Measurements from ENCODE around the gene RAB1B. TPM values are rescaled to one million over a fixed set of nuclear protein-coding genes. Genes with fewer than 3 reads are reported as not detected.

The RAB1B gene
- 147 and 156 TPM in 2 replicates for total RNA-seq

DNA sequence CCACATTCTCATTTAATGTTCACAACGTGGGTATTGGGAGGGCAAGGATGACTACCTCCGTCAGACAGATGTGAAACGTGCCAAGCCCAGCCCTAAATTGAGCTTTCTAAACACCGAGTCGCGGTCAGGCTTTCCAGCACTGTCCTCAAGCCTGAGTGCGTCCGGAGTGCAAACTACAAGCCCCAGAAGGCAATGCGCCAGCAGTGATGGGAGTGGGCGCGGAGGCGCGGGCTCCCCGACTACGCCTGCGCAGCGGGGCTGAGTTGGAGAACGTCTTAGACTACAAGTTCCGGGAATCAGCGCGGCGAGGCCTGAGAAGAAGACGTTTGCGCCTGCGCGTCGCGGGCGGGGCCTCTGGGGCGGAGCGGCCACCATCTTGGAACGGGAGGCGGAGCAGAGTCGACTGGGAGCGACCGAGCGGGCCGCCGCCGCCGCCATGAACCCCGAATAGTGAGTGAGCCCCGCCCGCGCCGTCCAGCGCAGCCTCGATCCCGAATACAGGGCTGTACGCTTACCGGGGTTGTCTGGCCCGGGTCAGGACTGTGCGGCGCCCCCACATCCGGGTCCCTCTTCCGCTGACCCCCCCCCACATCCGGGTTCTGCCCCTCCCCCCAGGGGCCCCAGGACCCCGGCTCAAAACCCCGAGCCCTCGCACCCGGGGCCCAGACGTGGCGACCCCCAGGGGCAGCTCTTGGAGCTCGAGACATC lies at the start of gene RAB1B:
Gene RAB1B (plus strand): TSS at position 396 of the 708 bp plus-strand sequence. CDS start 41 bp downstream, at position 437.

DNA sequence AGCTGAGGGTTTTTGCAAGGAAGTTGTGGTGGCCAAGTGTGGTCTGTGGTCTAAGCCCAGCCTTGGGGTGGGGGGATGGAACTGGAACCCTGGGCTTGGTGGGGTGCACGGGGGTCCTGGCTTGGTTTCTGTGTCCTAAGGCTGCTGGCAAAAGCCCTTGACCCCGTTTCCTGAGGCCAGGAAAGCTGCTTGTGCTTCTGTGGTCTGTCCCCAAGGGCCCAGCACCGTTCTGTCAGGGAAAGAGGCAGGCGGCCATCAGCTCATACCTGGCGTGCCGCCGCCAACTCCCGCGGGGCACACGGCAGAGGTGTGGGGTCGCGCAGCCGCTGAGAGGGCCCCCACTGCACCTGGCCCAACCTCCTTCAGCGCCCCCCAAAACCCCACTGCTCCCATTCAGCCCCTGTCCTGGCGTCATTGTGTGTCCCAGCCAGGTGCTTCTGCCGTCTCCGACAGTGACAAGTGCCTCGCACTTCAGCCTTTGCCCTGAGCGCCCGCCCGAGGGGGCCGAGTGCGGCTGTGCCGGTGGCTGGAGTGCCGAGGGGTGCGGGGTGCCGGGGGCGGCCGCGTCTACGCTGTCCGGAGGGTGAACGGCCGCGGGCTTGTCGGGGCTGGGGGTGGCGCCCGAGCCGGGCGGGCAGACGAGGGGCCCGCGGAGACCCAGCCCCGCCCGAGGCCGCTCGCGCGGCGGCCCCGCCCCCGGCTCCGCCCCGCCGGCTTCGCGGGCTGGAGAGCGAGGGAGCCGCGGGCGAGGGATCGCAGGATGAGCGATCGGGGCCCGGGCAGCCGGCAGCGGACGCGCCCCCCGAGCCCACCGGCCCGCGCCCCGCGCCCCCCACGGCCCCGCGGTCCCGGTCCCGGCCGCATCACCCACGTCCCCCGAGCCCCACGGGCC lies 9.3 kb downstream of the RAB1B start, which contains the start of gene CNIH2:
Gene CNIH2 (plus strand): TSS at position 705 of the 892 bp plus-strand sequence. CDS start 282 bp downstream, outside the sequence.

DNA sequence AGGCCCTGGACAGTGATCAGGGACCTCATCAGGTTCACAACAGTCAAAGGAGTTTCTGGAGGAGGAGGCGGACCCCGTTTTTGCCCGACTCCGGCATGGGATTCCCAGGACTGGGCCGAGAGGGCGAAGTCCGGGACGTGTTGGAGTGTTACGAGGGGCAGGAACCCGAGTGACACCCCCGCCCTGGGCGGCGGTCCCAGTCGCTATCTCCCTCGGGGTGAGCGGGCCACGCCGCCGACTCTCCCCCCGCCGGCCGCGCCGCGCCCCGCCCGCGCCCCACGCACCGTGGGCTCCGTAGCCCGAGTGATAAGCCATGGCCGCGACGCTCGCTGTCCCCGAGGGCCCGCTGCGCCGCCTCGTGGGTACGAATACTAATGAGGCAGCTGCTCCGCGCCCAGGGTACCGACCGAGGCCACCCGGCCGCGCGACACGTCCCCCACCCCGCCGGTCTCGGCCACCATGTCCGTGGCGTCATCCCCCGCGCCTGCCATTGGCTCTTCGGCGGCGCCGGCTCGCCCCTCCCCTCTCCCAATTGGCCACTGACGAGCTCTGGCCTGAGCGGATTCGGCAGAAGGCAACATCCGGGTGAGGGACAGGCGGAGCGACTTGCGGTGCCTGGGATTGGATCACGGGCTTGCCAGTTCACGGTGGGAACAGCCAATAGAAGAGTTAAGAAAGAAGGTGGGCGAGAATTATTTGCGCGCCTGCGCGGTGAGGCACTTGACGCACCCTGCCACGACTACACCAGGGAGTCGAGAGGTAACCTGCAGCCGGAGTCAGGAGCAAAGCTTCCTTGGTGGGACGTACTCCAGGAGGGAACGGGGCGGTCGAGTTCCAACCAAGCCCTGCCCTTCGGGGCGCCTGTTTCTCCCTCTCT lies 20.5 kb downstream of the RAB1B start, which contains the start of gene YIF1A:
Gene YIF1A (minus strand): TSS at position 473 of the 877 bp plus-strand sequence. CDS start 158 bp downstream, at position 315.

DNA sequence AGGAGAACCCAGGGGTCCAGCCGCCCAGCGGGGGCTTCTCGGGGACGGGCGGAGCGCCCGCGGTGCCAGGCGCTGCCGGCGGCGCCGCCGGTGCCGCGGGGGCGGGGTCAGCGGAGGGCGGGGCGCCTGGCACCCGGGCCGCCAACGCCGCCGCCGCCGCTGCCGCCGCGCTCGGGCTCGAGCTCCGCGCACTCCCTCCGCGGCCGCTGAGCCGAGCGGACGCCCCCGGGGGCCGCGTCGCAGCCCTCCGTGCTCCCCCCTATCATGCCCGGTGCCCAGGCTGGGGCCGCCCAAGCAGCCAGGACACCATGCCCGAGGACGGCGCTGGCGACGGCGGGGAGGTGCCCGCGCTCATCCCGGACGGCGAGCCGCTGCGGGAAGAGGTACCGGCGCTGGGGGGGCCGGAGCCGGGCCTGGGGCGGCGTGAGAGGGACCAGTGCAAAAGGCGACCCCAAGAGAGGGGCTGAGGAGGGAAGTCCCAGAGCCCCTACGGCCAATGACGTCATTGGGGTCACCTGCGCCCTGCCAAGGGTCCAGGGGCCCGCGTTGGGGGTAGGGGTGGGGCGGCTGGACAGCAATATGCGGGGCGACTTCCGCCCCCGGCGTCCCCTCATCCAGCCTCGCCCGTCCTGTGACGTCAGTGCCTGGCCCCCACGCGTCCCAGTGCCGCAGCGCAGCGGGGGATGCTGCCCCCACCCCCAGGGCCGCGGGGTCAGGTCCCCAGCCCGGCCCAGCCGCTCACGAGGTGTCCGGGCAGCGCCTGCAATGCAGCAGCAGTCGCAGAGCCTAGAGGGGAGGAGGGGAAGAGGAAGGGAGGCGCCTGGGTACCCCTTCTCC lies 23.5 kb downstream of the RAB1B start, which contains the start of gene TMEM151A:
Gene TMEM151A (plus strand): TSS at position 189 of the 837 bp plus-strand sequence. CDS start 120 bp downstream, at position 309.

DNA sequence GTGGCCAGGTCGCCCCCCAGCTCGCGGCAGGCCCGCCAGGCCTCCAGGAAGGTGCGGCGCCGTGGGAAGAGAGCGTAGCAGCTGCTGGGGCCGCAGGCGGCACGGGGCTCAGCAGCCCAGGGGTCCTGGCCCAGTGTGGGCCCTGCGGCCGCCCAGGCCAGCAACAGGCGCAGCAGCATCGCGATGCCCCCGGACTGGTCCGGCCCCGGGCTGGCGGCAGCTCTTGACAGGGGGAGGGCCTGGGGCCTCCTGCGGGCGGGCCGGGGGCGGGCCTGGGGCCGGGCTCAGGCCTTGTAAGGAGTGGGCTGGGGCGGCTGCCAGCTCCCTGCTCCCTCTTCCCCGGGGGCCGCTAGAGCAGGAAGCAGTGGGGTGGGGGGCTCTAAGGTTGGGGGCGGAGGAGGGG lies 48.4 kb downstream of the RAB1B start, which contains the start of gene CD248:
Gene CD248 (minus strand): TSS at position 196 of the 403 bp plus-strand sequence. CDS start 17 bp downstream, at position 179.

Other genes starting within 250 kb of the RAB1B start
- gene CATSPER1, start 242.2 kb upstream of the RAB1B start, total RNA-seq: not detected in 2 replicates
- gene GAL3ST3, start 219.5 kb upstream of the RAB1B start, total RNA-seq: not detected in 2 replicates
- gene SF3B2, start 216.3 kb upstream of the RAB1B start, total RNA-seq: 103 and 107 TPM in 2 replicates
- gene PACS1, start 198.4 kb upstream of the RAB1B start, total RNA-seq: 40.3 and 48.8 TPM in 2 replicates
- 12.3 and 15.0 TPM in 2 replicates for gene KLC2, start 10.9 kb upstream of the RAB1B start, total RNA-seq
- not detected in 2 replicates for gene CNIH2, start 9.5 kb downstream of the RAB1B start, total RNA-seq
- 199 and 214 TPM in 2 replicates for gene YIF1A, start 20.5 kb downstream of the RAB1B start, total RNA-seq
- gene TMEM151A, start 23.3 kb downstream of the RAB1B start, total RNA-seq: 0.54 and 1.5 TPM in 2 replicates
- 126 and 180 TPM in 2 replicates for gene CD248, start 48.4 kb downstream of the RAB1B start, total RNA-seq
- 12.8 and 30.0 TPM in 2 replicates for gene RIN1, start 67.8 kb downstream of the RAB1B start, total RNA-seq
- gene BRMS1, start 76.5 kb downstream of the RAB1B start, total RNA-seq: 40.8 and 46.5 TPM in 2 replicates
- gene B4GAT1, start 79.0 kb downstream of the RAB1B start, total RNA-seq: 23.7 and 28.2 TPM in 2 replicates
- gene SLC29A2, start 103.1 kb downstream of the RAB1B start, total RNA-seq: not detected in 2 replicates
- gene NPAS4, start 152.4 kb downstream of the RAB1B start, total RNA-seq: not detected in 2 replicates
- 24.1 and 36.6 TPM in 2 replicates for gene MRPL11, start 170.2 kb downstream of the RAB1B start, total RNA-seq
- 8.5 and 9.9 TPM in 2 replicates for gene PELI3, start 198.3 kb downstream of the RAB1B start, total RNA-seq
- 43.9 and 68.2 TPM in 2 replicates for gene DPP3, start 211.8 kb downstream of the RAB1B start, total RNA-seq
- gene BBS1, start 242.0 kb downstream of the RAB1B start, total RNA-seq: 20.4 and 28.7 TPM in 2 replicates